ENCODE data around the gene DUSP8.
A peak's percentile ranks its signal among the peaks of the same experiment; 100 is the strongest.
"Not testable (repeated sequence)": the region's sequence is repeated elsewhere in the genome, so short reads cannot be mapped to it uniquely, and the experiment has no call there.

The DUSP8 gene

GRCh38 chr11:1589191-1589963, 17.3 kb upstream of the DUSP8 start:
- not testable (repeated sequence) for DNase-seq (ENCODE audit: low spot score)

GRCh38 chr11:1586699-1587098, 14.6 kb upstream of the DUSP8 start:
- DNase-seq (ENCODE audit: low spot score) = no peak

- not testable (repeated sequence) for DNase-seq (ENCODE audit: low spot score)
Measured at GRCh38 chr11:1584661-1585370, 12.7 kb upstream of the DUSP8 start, which contains the start of gene KRTAP5-1. Gene KRTAP5-1 (minus strand): TSS chr11:1585283. CDS start chr11:1585249, 34 bp downstream.

- not testable (repeated sequence) for DNase-seq (ENCODE audit: low spot score)
Measured at GRCh38 chr11:1582909-1583308, 10.8 kb upstream of the DUSP8 start.

GRCh38 chr11:1581976-1582375, 9.9 kb upstream of the DUSP8 start:
- no peak for DNase-seq (ENCODE audit: low spot score)

GRCh38 chr11:1576825-1577224, 4.8 kb upstream of the DUSP8 start:
- no peak for DNase-seq (ENCODE audit: low spot score)

DNA sequence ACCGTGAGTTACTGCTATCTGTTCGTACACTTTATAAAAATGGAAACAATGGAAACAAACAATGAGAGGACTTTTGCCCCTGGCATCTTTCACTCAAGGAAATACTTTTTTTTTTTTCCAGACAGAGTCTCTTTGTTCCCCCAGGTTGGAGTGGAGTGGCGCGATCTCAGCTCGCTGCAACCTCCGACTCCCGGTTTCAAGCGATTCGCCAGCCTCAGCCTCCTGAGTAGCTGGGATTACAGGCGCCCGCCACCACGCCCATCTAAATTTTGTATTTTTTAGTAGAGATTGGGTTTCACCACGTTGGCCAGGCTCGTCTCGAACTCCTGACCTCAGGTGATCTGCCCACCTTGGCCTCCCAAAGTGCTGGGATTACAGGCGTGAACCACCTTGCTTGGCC, 3.7 kb upstream of the DUSP8 start:
- DNase-seq (ENCODE audit: low spot score) = not testable (repeated sequence)

GRCh38 chr11:1574933-1575242, 2.8 kb upstream of the DUSP8 start:
- no peak for DNase-seq (ENCODE audit: low spot score)

- DNase-seq (ENCODE audit: low spot score) = peak; percentile 75
Measured at GRCh38 chr11:1574238-1574932, 2.3 kb upstream of the DUSP8 start.

DNA sequence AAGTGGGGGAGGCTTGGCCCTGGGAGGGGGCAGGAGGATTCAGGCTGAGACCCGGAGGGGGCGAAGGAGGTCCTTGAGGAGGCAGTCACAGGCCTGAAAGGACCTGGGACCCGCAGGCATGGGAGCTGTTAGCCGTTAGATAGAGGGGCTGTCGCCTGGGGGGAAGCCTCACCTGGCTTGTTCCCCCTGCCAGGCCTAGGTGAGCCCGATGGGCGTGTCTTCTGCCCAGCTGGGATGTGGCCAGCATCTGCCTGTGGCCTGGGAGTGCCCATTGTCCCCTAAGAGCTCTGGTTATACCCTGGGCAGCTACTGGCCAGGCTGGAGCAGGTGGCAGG, 1.8 kb upstream of the DUSP8 start:
- no peak for DNase-seq (ENCODE audit: low spot score)

GRCh38 chr11:1573077-1573902, 1.2 kb upstream of the DUSP8 start:
- peak; percentile 59 for DNase-seq (ENCODE audit: low spot score)

- no peak for DNase-seq (ENCODE audit: low spot score)
Measured at GRCh38 chr11:1571760-1572196, 293 bp downstream of the DUSP8 start.

DNA sequence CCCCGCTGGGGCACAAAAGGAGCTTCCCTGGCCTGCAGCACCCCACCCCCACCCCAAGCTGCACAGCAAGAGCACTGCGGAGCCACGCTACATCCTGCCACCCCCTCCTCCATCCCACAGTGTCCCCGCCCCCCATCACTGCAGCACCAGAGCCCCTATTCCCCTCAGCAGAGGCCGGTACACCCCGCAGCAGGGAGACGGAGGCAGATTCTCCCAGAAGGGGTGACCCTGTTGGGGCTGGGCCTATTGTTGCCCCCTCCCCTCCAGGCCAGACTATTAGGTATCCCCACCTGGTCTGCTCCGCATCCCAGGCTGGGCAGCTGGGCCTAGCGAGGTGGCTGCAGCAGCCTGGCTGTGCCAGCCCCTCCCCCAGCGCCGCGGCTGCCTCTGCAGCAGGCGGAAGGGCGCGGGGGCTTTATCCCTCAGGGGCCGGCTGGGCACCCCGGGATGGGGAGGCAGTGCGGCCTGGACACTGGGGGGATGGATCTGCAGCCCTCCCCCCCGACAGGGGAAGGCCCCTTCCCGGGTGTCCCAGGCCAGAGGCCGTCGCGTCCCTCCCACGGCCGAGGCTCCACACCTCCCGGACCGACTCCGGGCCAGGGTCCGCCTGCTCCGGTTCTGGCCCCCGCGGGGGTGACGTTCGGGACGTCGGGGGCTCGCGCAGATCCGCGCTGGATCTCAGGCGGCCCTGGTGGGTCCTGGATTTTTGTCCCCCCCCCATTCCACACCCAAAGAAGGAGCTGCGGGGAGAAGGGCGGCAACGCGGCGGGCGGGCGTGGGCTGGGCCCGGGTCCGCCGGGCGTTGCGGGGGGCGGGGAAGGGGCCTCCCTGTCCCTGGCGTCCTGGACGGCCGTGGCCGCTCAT, 943 bp downstream of the DUSP8 start:
- peak; percentile 65 for DNase-seq (ENCODE audit: low spot score)

DNA sequence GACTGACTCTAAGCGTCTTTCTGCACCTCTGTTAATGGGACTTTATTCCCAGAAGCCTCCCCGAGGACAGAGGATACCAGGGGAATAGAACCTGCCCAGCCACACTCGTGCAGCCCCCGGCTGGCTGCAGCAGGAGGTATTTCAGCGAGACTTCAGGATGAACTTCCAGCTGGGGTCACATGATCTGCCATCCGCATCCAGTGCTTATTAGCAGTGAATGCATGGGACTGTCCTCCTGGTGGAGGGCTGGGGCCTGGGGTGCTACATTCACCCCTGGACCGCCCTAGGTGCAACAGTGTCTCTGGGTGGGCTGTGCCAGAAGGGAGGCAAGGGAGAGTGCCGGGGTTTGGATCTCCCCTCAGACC, 1.6 kb downstream of the DUSP8 start:
- DNase-seq (ENCODE audit: low spot score) = no peak

DNA sequence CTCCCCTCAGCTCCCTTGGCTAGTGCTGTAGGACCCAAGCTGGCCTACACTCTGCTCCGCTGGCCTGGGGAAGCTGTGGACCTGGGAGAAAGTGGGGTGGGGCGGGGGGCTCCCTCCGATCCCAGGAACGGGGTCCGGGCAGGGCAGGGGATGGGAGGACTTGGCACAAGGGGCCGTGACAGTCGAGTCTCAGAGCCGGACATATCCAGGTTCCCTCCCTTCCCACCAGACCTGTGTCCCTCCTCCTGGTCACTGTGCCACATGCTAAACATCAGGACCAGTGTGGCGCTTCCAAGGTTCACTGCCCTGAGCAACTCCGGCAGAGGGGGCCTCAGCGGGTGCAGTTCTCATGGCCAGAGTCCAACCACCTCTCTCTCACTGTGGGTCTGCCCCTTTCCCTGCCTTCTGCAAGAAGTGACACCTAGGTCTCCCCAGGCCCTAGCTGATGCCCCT, 2.0 kb downstream of the DUSP8 start:
- DNase-seq (ENCODE audit: low spot score) = no peak

DNA sequence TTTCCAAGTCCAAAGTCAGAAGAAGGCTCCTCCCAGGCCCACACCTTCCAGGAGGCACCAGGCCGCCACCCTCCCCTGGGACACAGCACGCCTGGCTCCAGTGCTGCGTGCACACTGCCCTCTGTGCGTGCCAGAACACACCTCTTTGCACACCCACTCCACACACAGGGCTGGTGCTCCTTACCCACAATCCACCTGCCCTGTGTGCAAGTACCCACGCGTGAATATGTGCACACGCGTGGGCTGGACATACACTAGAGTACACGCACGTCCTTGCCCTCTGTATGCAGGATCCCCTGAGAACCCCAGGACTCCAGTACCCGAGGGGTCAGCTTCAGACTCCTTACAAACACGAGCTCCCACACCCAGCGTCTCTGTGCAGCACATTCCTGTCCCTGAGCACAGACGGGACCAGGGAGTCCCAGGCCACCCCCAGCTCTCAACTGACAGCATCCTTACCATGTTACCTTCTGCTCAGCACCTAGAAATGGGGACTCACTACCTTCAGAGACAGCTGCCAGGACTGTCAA, 2.8 kb downstream of the DUSP8 start:
- DNase-seq (ENCODE audit: low spot score) = no peak

- DNase-seq (ENCODE audit: low spot score) = peak; percentile 59
Measured at GRCh38 chr11:1568441-1568911, 3.6 kb downstream of the DUSP8 start.

DNA sequence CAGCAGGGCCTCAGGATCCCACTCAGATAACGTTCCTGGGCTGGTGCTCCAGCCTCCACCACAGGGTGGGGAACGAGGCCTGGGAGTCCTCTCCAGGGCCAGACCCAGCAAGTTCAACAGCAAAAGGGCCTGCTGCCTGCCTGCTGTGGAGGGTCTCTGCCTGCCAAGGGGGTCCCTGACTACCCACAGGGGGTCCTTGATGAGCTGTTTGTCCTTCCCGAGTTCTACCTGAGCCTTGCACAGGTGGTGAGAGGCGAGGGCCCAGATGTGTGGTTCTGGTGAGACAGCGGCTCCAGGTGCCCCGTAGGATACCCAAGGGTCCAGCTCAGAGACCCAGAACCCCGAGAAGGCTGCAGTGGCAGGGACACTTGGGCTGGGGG, 4.4 kb downstream of the DUSP8 start:
- no peak for DNase-seq (ENCODE audit: low spot score)

DNA sequence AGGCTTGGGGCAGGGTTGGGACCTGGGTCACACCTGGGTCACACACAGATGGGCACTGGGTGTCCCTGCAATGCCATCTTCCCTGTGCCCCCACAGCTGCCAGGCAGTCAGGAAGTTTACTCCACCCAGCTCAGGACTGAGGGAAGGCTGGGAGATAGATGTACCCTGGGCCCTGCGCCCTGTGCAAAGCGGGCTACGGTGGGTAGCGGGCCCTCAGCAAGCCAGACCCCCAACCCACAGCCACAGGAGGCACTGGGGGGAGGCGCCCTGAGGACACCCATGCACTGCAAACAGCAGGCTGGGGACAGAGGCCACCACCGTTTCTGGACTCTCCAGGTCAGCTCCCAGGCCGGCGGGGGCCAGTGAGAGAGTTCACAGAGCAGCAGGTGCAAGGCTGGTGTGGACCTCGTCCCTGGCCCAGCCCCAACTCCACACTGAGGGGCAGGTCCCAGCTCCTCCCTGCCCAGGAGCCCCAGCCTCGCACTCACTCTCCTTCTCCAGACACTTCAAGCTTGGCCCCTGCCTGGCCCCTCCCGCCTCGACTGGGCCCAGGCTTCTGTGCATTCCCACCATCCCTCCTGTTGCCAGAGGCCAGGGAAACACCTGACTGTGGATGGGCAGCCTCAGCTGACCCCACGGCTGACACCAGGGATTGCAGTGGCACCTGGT, 4.9 kb downstream of the DUSP8 start:
- peak; percentile 47 for DNase-seq (ENCODE audit: low spot score)

- DNase-seq (ENCODE audit: low spot score) = peak; percentile 44
Measured at GRCh38 chr11:1566381-1567051, 5.6 kb downstream of the DUSP8 start.

Measured in ecto neural progenitor cell (in vitro differentiated cells).